ENCODE data around the gene SLC23A2. TPM values are rescaled to one million over a fixed set of nuclear protein-coding genes. Genes with fewer than 3 reads are reported as not detected.

Gene SLC23A2
- polyA plus RNA-seq, 1 of the 3 experiments (the other 2 are of a cell fraction), result 14.0 TPM

GRCh38 chr20:4867051-4867450 lies 134.3 kb downstream of the SLC23A2 start:
- Histone ChIP-seq H3K27ac (ENCODE audit: low read depth in 2 of 2, low read length in 1 of 2) (no peak overlapping the region), H3K27me3 (ENCODE audit: insufficient read depth) (no peaks in the 10 kb centered on the region), H4K20me1 (ENCODE audit: insufficient read depth) (no peaks in the 10 kb centered on the region), H3K4me3 (ENCODE audit: low read depth in 2 of 2, low read length in 1 of 2) (no peak overlapping the region), H3K9me2 (no peaks in the 10 kb centered on the region), H2AFZ (ENCODE audit: low read depth) (no peak overlapping the region), H3K79me2 (ENCODE audit: insufficient read depth) (no peaks in the 10 kb centered on the region), H3K4me1 (ENCODE audit: control insufficient read depth in 1 of 2, insufficient read depth in 2 of 2, low read depth in 1 of 2, low read length in 1 of 2) (no peaks in the 10 kb centered on the region; a peak in 1 of 4 replicates), H3F3A (replicated peaks; ENCODE audit: insufficient read depth) (no peaks in the 10 kb centered on the region), H3K9me3 (no peaks in the 10 kb centered on the region), H3K9ac (no peak overlapping the region), H3K36me3 (replicated peaks in 1 of 2; ENCODE audit: control insufficient read depth in 1 of 2, insufficient read depth in 2 of 2, low read length in 1 of 2) (peaks cover 0 to 19% of the 10 kb centered on the region in 2 experiments), H3K4me2 (no peak overlapping the region)
- ChIA-PET CTCF (no interaction called here), POLR2A (interaction anchor here (0.5 kb wide), 1 partner anchor 24 kb away, joined by 3 read pairs; no protein-coding TSS in a partner anchor)
- WGBS (ENCODE audit: low lambda C conversion rate), result 98% methylated on average over 4 of the region's 4 CpGs
- no peak for TF ChIP-seq FOSL2 (IDR thresholded peaks at IDR 0.05; ENCODE audit: borderline replicate concordance, low read depth)
- TF ChIP-seq RFX5 (IDR thresholded peaks at IDR 0.05; ENCODE audit: low read length), result no peak
- no peak for TF ChIP-seq JUND (IDR thresholded peaks at IDR 0.05)
- no peak for TF ChIP-seq RCOR1 (IDR thresholded peaks at IDR 0.05; ENCODE audit: low read length)
- TF ChIP-seq RXRA (IDR thresholded peaks at IDR 0.05; ENCODE audit: borderline replicate concordance, low read depth), result no peak
- TF ChIP-seq SMC3 (IDR thresholded peaks at IDR 0.05; ENCODE audit: low read depth, low read length), result no peak
- no peak for TF ChIP-seq FOXM1 (IDR thresholded peaks at IDR 0.05; ENCODE audit: low read depth)
- TF ChIP-seq GATA2 (CRISPR knock-in tag; IDR thresholded peaks at IDR 0.05), result no peak
- no peak for TF ChIP-seq REST (IDR thresholded peaks at IDR 0.05; ENCODE audit: low read depth, low read length)
- no peak for TF ChIP-seq NRF1 (IDR thresholded peaks at IDR 0.05; ENCODE audit: low read depth, low read length)
- TF ChIP-seq GABPA (IDR thresholded peaks at IDR 0.05; ENCODE audit: low read depth), result no peak
- TF ChIP-seq EZH2phosphoT487 (IDR thresholded peaks at IDR 0.05; ENCODE audit: borderline replicate concordance, low read depth), result no peak
- no peak for TF ChIP-seq FOXJ3 (CRISPR knock-in tag; IDR thresholded peaks at IDR 0.05)
- TF ChIP-seq, protein P1, sequence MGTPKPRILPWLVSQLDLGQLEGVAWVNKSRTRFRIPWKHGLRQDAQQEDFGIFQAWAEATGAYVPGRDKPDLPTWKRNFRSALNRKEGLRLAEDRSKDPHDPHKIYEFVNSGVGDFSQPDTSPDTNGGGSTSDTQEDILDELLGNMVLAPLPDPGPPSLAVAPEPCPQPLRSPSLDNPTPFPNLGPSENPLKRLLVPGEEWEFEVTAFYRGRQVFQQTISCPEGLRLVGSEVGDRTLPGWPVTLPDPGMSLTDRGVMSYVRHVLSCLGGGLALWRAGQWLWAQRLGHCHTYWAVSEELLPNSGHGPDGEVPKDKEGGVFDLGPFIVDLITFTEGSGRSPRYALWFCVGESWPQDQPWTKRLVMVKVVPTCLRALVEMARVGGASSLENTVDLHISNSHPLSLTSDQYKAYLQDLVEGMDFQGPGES (IDR thresholded peaks at IDR 0.05; ENCODE audit: low read depth, low read length), result no peak
- no peak for TF ChIP-seq TCF12 (IDR thresholded peaks at IDR 0.05)
- TF ChIP-seq CTCF (IDR thresholded peaks at IDR 0.05), result no peak
- TF ChIP-seq, protein P2, sequence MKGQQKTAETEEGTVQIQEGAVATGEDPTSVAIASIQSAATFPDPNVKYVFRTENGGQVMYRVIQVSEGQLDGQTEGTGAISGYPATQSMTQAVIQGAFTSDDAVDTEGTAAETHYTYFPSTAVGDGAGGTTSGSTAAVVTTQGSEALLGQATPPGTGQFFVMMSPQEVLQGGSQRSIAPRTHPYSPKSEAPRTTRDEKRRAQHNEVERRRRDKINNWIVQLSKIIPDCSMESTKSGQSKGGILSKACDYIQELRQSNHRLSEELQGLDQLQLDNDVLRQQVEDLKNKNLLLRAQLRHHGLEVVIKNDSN (IDR thresholded peaks at IDR 0.05; ENCODE audit: borderline replicate concordance, low read depth), result no peak
- TF ChIP-seq NFIC (IDR thresholded peaks at IDR 0.05; ENCODE audit: borderline replicate concordance), result no peak
- DNase-seq, result no peak
